HG03354 (cell line): Measurements from ENCODE around the gene SCT.

Experiments
- ATAC-seq: cut with Tn5 transposase; IDR thresholded peaks from one replicate; pipeline ENCODE4 v1.9.1; 2021; ENCODE audit warnings: mild to moderate bottlenecking; ENCODE audit not compliant: unreplicated experiment, poor library complexity, severe bottlenecking

The SCT gene

DNA sequence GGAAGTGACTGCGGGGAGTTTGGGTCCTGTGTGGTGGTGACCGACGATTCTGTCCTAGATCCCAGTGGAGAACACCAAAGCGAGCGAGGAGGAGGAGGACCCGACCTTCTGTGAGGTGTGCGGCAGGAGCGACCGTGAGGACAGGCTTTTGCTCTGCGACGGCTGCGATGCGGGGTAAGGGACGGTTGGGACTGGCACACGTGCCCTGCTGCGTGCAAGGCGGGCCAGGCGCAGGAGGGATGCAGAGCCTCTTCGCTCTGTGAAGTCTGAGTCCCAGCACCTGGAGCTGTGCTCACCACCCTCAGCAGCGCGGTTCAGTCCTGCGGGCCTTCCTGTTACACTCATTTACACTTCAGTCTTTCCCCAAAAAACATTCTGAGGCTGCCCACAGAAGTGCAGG is 34.5 kb downstream of the SCT start:
- ATAC-seq, result no peak

DNA sequence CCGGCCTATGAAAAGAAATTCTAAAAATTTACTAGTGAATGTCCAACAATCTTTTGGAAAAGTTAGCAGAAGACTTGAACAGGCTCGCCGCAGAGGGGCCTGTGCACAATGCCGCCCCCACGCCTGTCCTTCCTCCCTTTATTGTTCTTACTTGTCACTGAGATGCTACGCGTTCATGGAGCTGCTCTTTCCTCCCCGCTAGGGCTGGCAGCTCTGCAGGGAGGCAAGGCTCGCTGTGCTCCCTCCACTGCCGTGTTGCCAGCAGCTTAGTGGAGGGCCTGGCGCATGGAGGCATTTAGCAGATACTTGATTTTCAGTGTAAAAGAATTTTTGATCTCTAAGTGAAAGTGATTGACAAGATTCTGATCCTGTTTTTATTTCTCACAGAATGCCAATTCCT is 36.0 kb downstream of the SCT start:
- no peak for ATAC-seq

- no peak for ATAC-seq
These were observed 37.2 kb downstream of the SCT start for GRCh38 chr11:589798-590197.

- ATAC-seq, result no peak
These were observed 39.0 kb downstream of the SCT start for GRCh38 chr11:587978-588380.

- no peak for ATAC-seq
These were observed 39.4 kb downstream of the SCT start for GRCh38 chr11:587546-587945.

DNA sequence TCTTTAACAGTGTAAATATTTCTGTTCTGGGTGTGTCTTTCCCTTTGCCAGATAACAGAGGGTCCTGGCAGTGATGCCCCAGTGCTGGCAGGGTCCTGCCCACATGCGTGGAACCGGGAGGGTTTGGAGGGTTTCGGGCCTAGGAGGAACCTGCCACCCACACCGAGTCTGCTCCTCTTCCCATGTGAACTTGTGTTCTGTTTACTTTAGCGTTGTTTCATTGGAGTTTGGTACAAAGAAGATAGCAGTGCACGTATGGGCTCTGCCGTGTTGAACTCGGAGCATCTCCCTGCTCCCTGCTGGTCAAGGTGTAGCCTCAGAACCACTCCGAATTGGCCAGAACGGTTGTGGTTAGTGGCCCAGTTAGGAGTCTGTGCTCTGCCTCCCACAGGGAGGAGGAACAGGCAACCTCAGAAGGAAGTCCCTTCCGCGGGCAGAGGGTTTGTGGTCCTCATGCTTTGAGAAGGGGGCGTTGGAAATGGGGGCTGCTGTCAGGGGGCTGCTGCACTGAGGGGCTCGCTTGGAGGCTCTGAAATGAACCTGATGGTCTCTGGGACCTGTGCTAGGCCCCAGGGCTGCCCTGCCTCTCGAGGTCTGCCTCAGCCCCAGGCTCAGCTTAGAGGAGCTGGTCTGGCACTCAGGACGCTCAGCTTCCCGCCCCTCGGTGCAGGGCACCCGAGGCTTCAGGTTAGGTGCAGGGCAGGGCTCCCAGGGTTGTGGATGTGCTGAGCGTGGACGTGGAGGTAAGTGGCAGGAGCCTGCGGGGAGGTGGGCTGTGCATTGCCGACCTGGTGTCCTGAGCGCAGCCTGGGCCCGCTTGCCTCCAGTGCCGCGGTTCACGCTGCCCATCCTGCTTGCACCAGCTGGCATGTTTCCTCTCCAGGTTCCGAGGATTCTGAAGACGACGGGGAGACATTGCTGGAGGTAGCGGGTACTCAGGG is 40.3 kb downstream of the SCT start:
- ATAC-seq, result no peak

DNA sequence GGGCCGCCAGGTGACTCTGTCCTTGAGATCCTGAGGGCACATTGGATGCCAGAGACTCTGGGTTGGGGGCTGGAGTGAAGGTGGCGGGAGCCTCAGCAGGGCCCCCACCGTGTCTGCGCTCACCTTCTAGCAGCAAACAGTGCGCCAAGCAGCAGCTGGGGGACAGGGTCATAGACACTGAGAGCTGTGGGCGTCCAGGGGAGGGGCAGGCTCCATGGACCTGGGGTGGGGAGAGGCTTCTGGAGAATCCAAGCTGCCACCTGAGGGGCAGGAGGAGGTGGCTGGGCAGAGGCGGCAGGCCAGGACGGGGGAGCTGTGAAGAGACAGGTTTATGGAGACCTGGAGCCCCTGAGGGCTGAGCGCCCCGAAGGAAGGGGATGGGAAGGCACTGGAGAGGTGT is 42.7 kb downstream of the SCT start:
- ATAC-seq, result no peak

- no peak for ATAC-seq
These were observed 45.2 kb downstream of the SCT start for GRCh38 chr11:581752-582151.

GRCh38 chr11:581342-581741 is 45.6 kb downstream of the SCT start:
- ATAC-seq, result no peak

DNA sequence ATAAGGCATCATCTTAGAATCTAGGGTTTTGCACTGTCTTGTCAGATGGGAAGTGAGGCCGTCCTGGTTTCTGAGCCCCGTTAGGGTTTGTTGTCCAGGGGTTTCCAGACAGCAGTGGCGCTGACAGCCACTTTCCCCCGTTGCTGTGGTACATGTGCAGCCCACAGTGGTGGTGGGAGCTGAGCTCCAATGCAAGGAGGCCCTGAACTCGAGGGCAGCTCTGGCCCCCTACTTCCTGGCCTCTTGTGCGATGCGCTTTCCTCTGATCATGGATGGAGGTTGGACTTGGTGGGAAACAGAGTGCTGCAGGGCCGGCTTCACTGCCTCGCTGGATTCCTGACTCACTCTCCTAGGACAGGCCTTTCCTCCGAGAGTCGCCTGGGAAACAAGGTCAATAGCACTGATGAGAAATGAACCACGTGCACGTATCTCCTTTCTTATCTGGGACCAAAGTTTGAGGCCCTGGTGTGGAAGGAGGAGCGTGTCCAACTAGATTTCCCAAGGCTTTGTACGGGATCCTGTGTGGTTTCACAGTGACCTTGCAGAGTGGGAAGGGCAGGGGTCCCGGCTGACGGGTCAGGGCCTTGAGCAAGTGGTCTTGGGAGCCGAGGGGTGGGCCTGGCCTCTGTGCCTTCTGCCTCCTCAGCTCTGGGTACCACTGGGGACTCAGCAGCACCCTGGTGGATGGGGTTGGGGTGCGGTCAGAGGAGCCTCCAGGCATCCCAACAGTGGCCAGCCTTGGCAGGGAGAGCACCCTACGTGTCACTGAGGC is 47.0 kb downstream of the SCT start:
- ATAC-seq, result no peak

GRCh38 chr11:578276-579035 is 48.5 kb downstream of the SCT start:
- ATAC-seq, result no peak

DNA sequence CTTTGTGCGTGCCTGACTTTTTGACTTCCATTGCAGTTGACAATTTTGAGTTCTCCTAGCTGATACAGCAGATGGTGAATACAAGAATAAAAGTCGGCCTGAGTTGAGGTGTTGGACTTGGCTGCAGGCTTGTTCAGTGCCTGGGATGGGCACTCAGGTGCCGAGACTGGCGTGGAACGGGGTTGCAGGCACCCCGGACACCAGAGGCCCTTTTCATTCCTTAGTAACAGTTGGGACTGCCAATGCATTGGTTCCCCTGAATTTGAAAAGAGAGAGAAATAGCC is 49.4 kb downstream of the SCT start:
- ATAC-seq, result no peak

- ATAC-seq, result no peak
These were observed 50.0 kb downstream of the SCT start for GRCh38 chr11:576811-577610.
